Measurements from ENCODE around the gene GRPEL2.
A peak's percentile ranks its signal among the peaks of the same experiment; 100 is the strongest.

The GRPEL2 gene

DNA sequence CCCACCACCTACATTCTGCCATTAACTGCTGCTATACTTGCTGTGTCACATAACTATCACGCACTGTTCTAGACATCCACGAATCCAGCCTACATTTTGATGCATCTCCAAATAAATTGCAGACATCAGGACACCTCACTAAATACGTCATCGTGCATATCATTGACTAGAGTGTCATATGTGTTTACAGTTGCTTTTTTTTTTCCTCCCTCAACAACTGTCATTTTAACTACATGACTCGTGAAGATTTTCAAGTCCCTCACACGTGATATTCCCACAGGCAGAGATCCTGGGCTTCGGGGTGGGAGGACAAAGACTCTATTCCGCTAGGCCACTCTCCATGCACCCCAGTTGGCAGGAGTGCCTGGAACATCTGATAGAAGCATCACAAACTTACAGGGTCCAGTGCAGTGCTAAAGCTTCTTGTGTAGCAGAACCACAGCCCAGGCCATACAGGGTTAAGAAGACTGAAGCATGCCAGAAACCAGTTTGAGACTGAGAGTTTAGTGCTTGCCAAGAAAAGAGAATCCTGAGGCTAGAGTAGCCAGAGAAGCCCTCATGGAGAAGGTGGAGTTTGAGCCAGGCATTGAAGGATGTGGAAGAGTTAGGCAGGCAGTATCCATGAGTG lies 13.7 kb downstream of the GRPEL2 start:
- Histone ChIP-seq H3K9ac (ENCODE audit: low read length) (no peak overlapping the region), H3K27me3 (ENCODE audit: control insufficient read depth in 1 of 2, insufficient read depth in 2 of 2, low read length in 2 of 2) (no peaks in the 10 kb centered on the region), H3K36me3 (ENCODE audit: insufficient read depth, low read length) (peaks cover 4% of the 10 kb centered on the region), H3K9me3 (ENCODE audit: low read length) (no peaks in the 10 kb centered on the region), H3K4me1 (ENCODE audit: insufficient read depth, low read length) (peaks cover 13% of the 10 kb centered on the region), H3K4me3 (ENCODE audit: low read depth in 1 of 2, low read length in 2 of 2) (no peak overlapping the region), H3K27ac (ENCODE audit: low read depth, low read length) (peak overlapping the region; percentile 67)

DNA sequence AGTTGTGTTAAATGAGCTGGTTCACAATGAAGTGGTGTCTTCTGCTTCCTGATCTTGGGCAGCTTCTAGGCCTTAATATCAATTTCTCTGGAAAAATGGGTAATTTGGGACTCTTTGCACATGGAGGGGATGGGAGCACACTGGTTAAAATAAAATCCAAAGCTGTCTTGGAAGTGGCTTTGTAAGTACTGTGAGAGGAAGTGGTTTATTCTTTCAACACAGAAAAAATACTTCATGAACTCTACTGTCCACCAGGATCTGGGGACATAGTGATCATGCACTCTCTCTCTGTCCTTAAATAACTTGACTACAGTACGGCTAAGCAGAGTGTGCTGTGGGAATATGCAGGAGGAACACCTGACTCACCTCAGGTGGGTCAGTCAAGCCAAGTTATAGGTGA lies 15.0 kb downstream of the GRPEL2 start:
- no peak overlapping the region for H3K27ac ChIP-seq (ENCODE audit: low read depth, low read length)
- peaks cover under 1% of the 10 kb centered on the region for H3K36me3 ChIP-seq (ENCODE audit: insufficient read depth, low read length)
- no peaks in the 10 kb centered on the region for H3K9me3 ChIP-seq (ENCODE audit: low read length)
- no peak overlapping the region for H3K9ac ChIP-seq (ENCODE audit: low read length)
- H3K4me1 ChIP-seq (ENCODE audit: insufficient read depth, low read length), result peaks cover 13% of the 10 kb centered on the region
- H3K27me3 ChIP-seq (ENCODE audit: control insufficient read depth in 1 of 2, insufficient read depth in 2 of 2, low read length in 2 of 2), result no peaks in the 10 kb centered on the region
- no peak overlapping the region for H3K4me3 ChIP-seq (ENCODE audit: low read depth in 1 of 2, low read length in 2 of 2)

DNA sequence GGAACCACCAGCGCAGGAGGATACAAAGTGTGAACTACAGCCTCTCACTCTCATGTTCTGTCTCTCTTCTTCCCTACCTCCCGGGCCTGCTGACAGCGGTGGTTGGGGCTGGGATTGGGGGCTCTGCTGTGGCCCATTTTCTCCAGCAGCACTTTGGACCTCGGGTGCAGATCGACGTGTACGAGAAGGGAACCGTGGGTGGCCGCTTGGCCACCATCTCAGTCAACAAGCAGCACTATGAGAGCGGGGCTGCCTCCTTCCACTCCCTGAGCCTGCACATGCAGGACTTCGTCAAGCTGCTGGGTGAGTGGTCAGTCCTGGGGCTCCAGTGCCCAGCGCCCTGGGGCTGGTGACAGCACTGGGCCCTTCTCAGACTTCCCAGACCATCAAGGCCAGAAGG lies 17.2 kb downstream of the GRPEL2 start:
- H3K36me3 ChIP-seq (ENCODE audit: insufficient read depth, low read length), result no peaks in the 10 kb centered on the region
- H3K9ac ChIP-seq (ENCODE audit: low read length), result no peak overlapping the region
- no peak overlapping the region for H3K4me3 ChIP-seq (ENCODE audit: low read depth in 1 of 2, low read length in 2 of 2)
- no peaks in the 10 kb centered on the region for H3K27me3 ChIP-seq (ENCODE audit: control insufficient read depth in 1 of 2, insufficient read depth in 2 of 2, low read length in 2 of 2)
- H3K9me3 ChIP-seq (ENCODE audit: low read length), result no peaks in the 10 kb centered on the region
- no peak overlapping the region for H3K27ac ChIP-seq (ENCODE audit: low read depth, low read length)
- peaks cover 16% of the 10 kb centered on the region for H3K4me1 ChIP-seq (ENCODE audit: insufficient read depth, low read length)

DNA sequence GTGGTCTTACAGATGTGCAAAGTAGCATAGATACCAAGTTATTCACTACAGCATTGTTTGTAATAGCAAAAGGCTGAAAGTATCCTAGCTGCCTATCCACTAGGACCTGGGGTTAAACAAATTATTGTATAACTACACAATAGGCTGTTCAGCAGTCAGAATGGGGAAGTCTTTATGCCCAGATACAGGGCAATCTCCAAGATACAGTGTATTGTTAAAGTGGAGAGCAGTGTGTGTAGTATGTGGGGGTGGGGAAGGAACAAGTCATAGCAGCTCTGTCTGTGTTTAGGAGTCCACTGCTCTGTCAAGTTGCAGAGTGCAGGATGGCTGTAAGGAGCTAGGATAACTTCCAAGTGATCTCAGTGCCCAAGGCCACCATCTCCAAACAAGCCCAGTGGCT lies 18.1 kb downstream of the GRPEL2 start:
- no peak overlapping the region for H3K9ac ChIP-seq (ENCODE audit: low read length)

DNA sequence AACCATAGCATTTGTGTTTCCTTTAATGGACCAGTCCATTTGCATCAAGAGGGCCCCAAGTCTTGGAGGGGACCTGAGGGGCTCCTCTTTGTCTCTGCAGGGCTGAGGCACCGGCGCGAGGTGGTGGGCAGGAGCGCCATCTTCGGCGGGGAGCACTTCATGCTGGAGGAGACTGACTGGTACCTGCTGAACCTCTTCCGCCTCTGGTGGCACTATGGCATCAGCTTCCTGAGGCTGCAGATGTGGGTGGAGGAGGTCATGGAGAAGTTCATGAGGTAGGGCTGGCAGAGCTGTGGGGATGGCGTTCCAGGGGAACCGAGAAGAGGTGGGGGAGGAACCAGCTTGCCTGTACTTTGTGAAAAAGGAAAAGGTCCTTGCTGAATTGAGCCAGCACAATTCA lies 18.6 kb downstream of the GRPEL2 start:
- Histone ChIP-seq H3K36me3 (ENCODE audit: insufficient read depth, low read length) (no peaks in the 10 kb centered on the region), H3K4me3 (ENCODE audit: low read depth in 1 of 2, low read length in 2 of 2) (no peak overlapping the region), H3K9me3 (ENCODE audit: low read length) (no peaks in the 10 kb centered on the region), H3K27ac (ENCODE audit: low read depth, low read length) (no peak overlapping the region), H3K9ac (ENCODE audit: low read length) (no peak overlapping the region), H3K27me3 (ENCODE audit: control insufficient read depth in 1 of 2, insufficient read depth in 2 of 2, low read length in 2 of 2) (no peaks in the 10 kb centered on the region), H3K4me1 (ENCODE audit: insufficient read depth, low read length) (peaks cover 17% of the 10 kb centered on the region)

More for the DNA sequence above, 18.1 kb downstream of the GRPEL2 start:
- Histone ChIP-seq H3K4me3 (ENCODE audit: low read depth in 1 of 2, low read length in 2 of 2) (no peak overlapping the region), H3K27ac (ENCODE audit: low read depth, low read length) (no peak overlapping the region), H3K27me3 (ENCODE audit: control insufficient read depth in 1 of 2, insufficient read depth in 2 of 2, low read length in 2 of 2) (no peaks in the 10 kb centered on the region), H3K4me1 (ENCODE audit: insufficient read depth, low read length) (peaks cover 20% of the 10 kb centered on the region), H3K9me3 (ENCODE audit: low read length) (no peaks in the 10 kb centered on the region), H3K36me3 (ENCODE audit: insufficient read depth, low read length) (no peaks in the 10 kb centered on the region)

DNA sequence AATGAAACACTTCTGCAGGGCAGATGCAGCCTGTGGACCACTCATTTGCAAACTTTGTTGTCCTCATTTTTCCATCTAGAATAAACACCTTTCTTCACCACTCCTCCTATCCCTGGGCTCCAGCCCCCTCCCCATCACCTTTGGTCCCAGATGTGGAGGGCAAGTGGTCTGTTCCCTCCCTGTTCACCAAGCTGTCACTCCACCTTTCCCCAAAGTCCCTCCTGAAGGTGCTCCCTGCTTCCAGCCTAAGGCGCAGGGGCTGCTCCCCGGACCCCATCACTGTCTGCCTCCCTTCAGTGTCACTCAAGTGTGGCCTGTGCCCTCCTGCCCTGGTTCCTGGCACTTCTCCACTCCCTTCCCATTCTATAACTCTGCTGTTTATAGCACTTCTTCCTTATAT lies 19.4 kb downstream of the GRPEL2 start:
- Histone ChIP-seq H3K4me1 (ENCODE audit: insufficient read depth, low read length) (peaks cover 17% of the 10 kb centered on the region), H3K27ac (ENCODE audit: low read depth, low read length) (no peak overlapping the region), H3K36me3 (ENCODE audit: insufficient read depth, low read length) (no peaks in the 10 kb centered on the region), H3K27me3 (ENCODE audit: control insufficient read depth in 1 of 2, insufficient read depth in 2 of 2, low read length in 2 of 2) (no peaks in the 10 kb centered on the region), H3K4me3 (ENCODE audit: low read depth in 1 of 2, low read length in 2 of 2) (no peak overlapping the region), H3K9me3 (ENCODE audit: low read length) (no peaks in the 10 kb centered on the region), H3K9ac (ENCODE audit: low read length) (no peak overlapping the region)

DNA sequence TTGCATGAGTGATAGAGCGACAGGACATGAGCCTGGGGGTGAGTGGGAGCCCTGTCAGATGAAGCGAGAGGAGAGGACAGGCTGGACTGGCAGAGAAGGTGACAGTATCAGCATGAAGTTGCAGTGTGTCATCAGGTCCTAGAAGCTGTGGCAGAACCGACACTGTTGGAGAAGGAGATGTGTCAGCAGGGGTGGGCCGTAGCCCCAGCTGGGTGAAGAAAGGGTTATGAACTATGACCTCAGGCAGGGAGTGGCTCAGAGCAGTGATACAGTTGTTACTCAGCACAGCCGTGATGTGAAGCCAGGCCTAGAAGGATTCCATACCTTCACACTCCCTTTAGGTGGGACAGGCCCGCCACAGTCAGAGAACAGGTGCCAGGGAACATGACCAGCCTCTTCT lies 20.1 kb downstream of the GRPEL2 start:
- Histone ChIP-seq H3K4me1 (ENCODE audit: insufficient read depth, low read length) (peaks cover 17% of the 10 kb centered on the region), H3K27ac (ENCODE audit: low read depth, low read length) (no peak overlapping the region), H3K36me3 (ENCODE audit: insufficient read depth, low read length) (no peaks in the 10 kb centered on the region), H3K4me3 (ENCODE audit: low read depth in 1 of 2, low read length in 2 of 2) (no peak overlapping the region), H3K27me3 (ENCODE audit: control insufficient read depth in 1 of 2, insufficient read depth in 2 of 2, low read length in 2 of 2) (no peaks in the 10 kb centered on the region), H3K9me3 (ENCODE audit: low read length) (no peaks in the 10 kb centered on the region), H3K9ac (ENCODE audit: low read length) (no peak overlapping the region)

DNA sequence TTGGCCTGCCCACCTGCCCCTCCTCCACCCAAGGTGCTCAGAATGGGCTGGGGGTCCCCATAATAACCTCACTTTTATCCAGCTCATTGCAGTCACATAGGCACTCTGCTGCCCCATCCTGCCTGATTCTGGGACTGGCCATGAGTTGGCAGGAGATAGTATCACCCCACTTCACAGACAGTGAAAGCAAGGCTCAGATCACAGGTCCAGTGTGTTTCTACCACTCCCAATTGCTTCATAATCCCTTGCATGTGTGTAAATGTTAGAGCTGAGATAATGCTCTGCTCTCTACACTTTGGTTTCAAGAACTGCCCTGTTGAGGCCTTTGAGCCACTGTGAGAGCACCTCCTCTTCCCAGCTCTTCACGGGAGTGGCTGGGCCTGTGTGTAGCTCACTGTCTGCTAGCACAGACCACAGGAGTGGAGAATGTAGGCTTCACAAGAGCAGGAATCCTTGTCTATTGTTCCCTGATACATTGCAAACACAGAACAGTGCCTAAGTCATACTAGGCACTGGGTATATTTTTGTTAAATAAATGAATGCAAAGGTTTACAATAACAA lies 20.9 kb downstream of the GRPEL2 start:
- H3K36me3 ChIP-seq (ENCODE audit: insufficient read depth, low read length), result no peaks in the 10 kb centered on the region

DNA sequence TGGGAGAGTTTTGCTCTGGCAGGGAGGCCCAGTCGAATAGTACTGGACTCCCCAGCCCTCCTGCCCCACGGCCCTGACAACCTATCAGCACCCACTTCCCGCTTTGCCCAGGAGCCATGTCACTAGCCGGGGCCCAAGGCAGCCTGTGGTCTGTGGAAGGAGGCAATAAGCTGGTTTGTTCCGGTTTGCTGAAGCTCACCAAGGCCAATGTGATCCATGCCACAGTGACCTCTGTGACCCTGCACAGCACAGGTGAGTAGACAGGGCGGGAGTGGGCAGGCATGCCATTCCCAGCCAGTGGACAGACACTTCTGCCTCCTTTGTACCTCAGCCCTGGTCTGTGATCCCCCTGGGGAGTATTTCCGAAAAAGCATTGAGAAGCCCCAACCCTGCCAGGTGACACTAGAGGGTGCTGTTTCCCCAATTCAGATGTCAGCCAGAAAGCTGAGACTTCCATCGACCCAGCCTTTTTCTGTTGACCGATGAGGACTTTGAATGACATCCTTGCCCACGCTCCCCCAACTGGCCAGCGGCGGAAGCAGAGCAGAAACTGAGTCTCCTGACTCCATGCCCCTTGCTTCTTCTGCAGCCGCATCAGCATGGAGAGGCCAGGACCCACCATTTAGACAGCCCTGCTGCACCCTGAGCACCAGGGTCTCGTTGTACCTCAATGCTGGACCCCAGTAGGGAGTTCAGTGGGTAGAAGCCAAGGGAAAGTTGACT lies 22.1 kb downstream of the GRPEL2 start:
- H3K27ac ChIP-seq (ENCODE audit: low read depth, low read length), result peak overlapping the region; percentile 56
- H3K36me3 ChIP-seq (ENCODE audit: insufficient read depth, low read length), result no peaks in the 10 kb centered on the region
- no peaks in the 10 kb centered on the region for H3K9me3 ChIP-seq (ENCODE audit: low read length)
- H3K9ac ChIP-seq (ENCODE audit: low read length), result peak overlapping the region; percentile 54
- H3K4me1 ChIP-seq (ENCODE audit: insufficient read depth, low read length), result peaks cover 33% of the 10 kb centered on the region
- no peaks in the 10 kb centered on the region for H3K27me3 ChIP-seq (ENCODE audit: control insufficient read depth in 1 of 2, insufficient read depth in 2 of 2, low read length in 2 of 2)
- H3K4me3 ChIP-seq (ENCODE audit: low read depth in 1 of 2, low read length in 2 of 2), result peak overlapping the region in 1 of 2 donors; percentile 33

More for the DNA sequence above, 20.9 kb downstream of the GRPEL2 start:
- no peak overlapping the region for H3K27ac ChIP-seq (ENCODE audit: low read depth, low read length)
- H3K27me3 ChIP-seq (ENCODE audit: control insufficient read depth in 1 of 2, insufficient read depth in 2 of 2, low read length in 2 of 2), result no peaks in the 10 kb centered on the region
- no peaks in the 10 kb centered on the region for H3K9me3 ChIP-seq (ENCODE audit: low read length)
- no peak overlapping the region for H3K9ac ChIP-seq (ENCODE audit: low read length)
- peaks cover 23% of the 10 kb centered on the region for H3K4me1 ChIP-seq (ENCODE audit: insufficient read depth, low read length)
- H3K4me3 ChIP-seq (ENCODE audit: low read depth in 1 of 2, low read length in 2 of 2), result no peak overlapping the region

DNA sequence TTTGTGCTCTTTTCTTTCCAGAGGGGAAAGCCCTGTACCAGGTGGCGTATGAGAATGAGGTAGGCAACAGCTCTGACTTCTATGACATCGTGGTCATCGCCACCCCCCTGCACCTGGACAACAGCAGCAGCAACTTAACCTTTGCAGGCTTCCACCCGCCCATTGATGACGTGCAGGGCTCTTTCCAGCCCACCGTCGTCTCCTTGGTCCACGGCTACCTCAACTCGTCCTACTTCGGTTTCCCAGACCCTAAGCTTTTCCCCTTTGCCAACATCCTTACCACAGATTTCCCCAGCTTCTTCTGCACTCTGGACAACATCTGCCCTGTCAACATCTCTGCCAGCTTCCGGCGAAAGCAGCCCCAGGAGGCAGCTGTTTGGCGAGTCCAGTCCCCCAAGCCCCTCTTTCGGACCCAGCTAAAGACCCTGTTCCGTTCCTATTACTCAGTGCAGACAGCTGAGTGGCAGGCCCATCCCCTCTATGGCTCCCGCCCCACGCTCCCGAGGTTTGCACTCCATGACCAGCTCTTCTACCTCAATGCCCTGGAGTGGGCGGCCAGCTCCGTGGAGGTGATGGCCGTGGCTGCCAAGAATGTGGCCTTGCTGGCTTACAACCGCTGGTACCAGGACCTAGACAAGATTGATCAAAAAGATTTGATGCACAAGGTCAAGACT lies 22.8 kb downstream of the GRPEL2 start:
- H3K4me1 ChIP-seq (ENCODE audit: insufficient read depth, low read length), result peaks cover 35% of the 10 kb centered on the region

DNA sequence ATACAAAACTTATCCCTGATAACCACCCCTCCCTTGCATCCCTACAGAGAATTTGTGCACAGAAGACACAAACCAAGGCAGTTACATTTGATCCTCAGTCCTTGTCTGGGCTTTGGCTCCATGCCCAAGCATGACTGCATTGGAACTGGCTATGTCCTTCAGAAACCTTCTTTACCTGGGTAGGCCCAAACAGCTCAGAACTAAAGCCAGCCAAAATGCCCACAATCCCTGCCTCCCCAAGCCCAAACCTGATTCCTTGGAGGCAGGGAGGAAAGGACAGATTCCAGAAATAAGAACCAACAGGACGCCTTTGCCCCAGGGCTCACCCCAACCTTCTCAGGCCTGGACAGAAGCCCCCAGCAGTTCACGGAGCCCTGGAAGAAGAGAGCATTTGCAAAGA lies 25.6 kb downstream of the GRPEL2 start:
- no peak overlapping the region for H3K9ac ChIP-seq (ENCODE audit: low read length)
- no peak overlapping the region for H3K4me3 ChIP-seq (ENCODE audit: low read depth in 1 of 2, low read length in 2 of 2)
- no peaks in the 10 kb centered on the region for H3K36me3 ChIP-seq (ENCODE audit: insufficient read depth, low read length)
- peaks cover 35% of the 10 kb centered on the region for H3K4me1 ChIP-seq (ENCODE audit: insufficient read depth, low read length)
- no peaks in the 10 kb centered on the region for H3K9me3 ChIP-seq (ENCODE audit: low read length)
- no peak overlapping the region for H3K27ac ChIP-seq (ENCODE audit: low read depth, low read length)
- no peaks in the 10 kb centered on the region for H3K27me3 ChIP-seq (ENCODE audit: control insufficient read depth in 1 of 2, insufficient read depth in 2 of 2, low read length in 2 of 2)

More for the DNA sequence above, 22.8 kb downstream of the GRPEL2 start:
- Histone ChIP-seq H3K27me3 (ENCODE audit: control insufficient read depth in 1 of 2, insufficient read depth in 2 of 2, low read length in 2 of 2) (no peaks in the 10 kb centered on the region), H3K4me3 (ENCODE audit: low read depth in 1 of 2, low read length in 2 of 2) (peak overlapping the region; percentile 6 to 33), H3K36me3 (ENCODE audit: insufficient read depth, low read length) (no peaks in the 10 kb centered on the region), H3K9me3 (ENCODE audit: low read length) (no peaks in the 10 kb centered on the region), H3K9ac (ENCODE audit: low read length) (no peak overlapping the region), H3K27ac (ENCODE audit: low read depth, low read length) (peak overlapping the region; percentile 56)
